ENCODE data around the gene NCOA1. TPM values are rescaled to one million over a fixed set of nuclear protein-coding genes. Genes with fewer than 3 reads are reported as not detected.
"Not testable (repeated sequence)": the region's sequence is repeated elsewhere in the genome, so short reads cannot be mapped to it uniquely, and the experiment has no call there.

The NCOA1 gene
- total RNA-seq, 1 experiment from 2014 or later, result 27.5 TPM

DNA sequence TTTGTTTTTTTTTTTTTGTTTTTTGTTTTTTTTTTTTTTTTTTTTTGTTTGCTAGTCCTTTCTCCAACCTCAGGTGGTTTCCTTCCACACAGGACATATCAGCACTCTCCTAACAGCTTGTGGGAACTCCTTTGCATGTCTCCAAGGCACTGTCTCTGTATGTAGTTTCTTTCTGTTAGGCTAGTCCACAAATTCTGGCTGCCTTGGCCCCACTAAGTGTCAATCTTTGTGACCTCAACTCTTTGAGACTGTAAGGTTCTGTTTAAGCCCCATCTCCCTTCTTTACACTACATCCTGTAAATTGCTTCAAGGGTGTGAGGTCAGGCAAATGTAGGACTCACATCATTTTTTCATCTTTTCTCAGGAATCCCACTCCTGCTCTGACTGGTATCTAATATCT lies 85.1 kb downstream of the NCOA1 start:
- DNase-seq (ENCODE audit: low read depth), result no peak

- DNase-seq (ENCODE audit: low read depth), result no peak
Observed at GRCh38 chr2:24576617-24577016, 85.6 kb downstream of the NCOA1 start.

DNA sequence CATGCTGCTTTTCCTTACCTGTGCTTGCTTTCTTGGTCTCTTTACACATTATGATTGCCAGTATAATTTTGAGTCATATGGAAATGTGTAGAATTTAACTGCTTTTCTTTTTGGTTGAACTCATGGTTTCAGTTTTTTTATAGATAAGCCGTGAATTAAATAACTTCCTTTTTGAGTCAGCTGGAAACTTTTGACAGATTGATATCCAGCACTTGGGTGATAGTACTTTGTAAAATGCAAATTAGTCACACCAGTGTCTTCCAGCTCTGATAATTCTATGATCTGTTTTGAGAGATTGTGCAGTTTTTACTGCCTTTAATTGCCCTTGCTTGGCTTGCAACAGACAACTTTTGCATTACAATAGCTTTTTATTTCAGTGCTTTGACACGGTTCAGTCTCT lies 86.4 kb downstream of the NCOA1 start:
- DNase-seq (ENCODE audit: low read depth), result no peak

DNA sequence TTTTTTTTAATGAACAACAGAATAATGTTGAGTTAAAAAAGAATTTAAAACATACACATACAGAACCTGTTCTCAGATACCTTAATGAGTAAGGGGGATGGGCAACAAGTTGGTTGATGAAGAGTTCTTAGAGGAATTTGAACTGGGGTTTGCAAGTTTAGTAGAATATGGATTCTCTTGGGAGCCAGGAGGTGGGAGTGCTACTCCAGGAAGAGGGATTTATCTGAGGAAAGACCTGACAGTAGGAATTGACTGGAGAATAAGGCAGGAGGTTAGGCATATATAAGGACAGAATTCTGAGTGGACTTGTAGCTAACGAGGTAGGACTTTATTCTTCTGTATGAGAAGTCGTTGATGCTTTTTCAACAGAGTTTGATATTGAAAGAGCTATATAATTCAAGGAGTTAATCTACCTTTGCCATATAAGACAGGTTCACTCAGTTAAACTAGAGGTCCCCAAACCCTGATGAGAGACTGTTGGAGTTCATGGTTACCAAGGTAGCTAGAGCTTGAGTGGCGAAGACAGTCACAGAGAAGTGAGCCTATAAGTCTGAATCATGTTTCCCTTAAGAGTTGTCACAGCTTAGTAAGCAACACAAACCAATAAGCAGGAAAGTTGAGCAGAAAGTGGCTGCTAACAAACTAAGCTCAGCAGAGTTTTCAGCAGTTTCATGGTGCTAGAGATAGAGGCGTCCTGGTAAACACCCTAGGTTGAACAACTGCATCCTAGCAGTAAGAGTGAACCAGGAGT lies 88.2 kb downstream of the NCOA1 start:
- peak; percentile 35 for DNase-seq (ENCODE audit: low read depth)

DNA sequence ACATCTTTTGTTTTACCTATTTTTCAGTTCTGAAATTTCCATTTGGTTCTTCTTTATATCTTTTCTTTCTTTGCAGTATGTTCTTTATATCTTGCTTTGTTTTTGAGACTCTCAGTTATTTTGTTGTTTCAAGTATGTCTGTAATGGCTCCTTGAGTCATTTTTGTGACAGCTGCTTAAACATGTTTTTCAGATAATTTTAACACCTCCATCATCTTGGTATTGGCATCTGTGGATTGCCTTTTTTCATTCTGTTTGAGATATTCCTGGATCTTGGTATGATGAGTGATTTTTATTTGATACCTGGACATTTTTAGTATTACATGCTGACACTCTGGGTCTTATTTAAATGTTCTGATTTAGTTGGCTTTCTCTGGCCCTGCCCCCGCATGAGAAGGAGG lies 89.5 kb downstream of the NCOA1 start:
- peak; percentile 55 for DNase-seq (ENCODE audit: low read depth)

GRCh38 chr2:24581971-24582370 lies 90.9 kb downstream of the NCOA1 start:
- DNase-seq (ENCODE audit: low read depth), result not testable (repeated sequence)

- DNase-seq (ENCODE audit: low read depth), result no peak
Observed at GRCh38 chr2:24586955-24587354, 95.9 kb downstream of the NCOA1 start.

GRCh38 chr2:24588294-24588693 lies 97.2 kb downstream of the NCOA1 start:
- DNase-seq (ENCODE audit: low read depth), result no peak

- no peak for DNase-seq (ENCODE audit: low read depth)
Observed at GRCh38 chr2:24592441-24593100, 101.5 kb downstream of the NCOA1 start.

- DNase-seq (ENCODE audit: low read depth), result no peak
Observed at GRCh38 chr2:24594283-24594682, 103.2 kb downstream of the NCOA1 start.

DNA sequence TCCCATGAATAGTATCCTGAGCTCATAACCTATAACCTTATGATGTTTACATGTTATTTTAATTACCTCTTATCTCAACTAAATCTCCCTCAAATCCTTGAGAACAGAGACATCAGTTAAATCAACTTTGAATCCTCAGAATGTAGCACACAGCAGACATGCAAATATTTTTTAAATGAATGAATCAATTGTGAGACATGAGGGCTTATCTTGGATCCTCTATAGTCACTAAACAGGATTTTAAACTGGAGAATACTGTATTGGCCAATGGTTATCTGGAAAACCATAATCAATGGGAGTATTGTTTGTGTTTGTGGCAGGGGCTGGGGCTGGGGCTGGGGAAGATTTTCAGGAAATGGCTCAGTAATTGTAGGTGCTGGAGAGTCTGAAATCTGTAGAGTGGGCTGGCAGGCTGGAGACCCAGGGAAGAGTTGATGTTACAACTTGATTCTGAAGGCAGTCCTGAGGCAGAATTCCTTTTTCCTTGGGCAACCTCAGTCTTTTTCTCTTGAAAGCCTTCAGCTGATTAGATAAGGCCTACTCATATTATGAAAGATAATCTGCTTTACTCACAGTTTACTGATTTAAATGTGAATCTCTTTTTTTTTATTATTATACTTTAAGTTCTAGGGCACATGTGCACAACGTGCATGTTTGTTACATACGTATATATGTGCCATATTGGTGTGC lies 106.3 kb downstream of the NCOA1 start:
- no peak for DNase-seq (ENCODE audit: low read depth)

DNA sequence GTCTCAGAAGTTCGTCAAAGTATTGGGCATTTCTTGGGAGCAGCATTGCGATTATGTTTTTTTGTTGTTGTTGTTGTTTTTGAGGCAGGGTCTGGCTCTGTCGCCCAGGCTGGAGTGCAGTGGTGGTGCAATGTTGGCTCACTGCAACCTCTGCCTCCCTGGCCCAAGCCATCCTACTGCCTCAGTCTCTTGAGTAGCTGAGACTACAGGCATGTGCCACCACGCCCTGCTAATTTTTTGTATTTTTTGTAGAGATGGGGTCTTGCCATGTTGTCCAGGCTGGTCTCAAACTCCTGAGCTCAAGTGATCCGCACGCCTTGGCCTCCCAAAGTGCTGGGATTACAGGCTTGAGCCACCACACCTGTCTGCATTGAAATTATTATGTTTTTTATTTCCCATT lies 109.1 kb downstream of the NCOA1 start:
- DNase-seq (ENCODE audit: low read depth), result not testable (repeated sequence)

GRCh38 chr2:24611631-24612030 lies 120.6 kb downstream of the NCOA1 start:
- DNase-seq (ENCODE audit: low read depth), result no peak

DNA sequence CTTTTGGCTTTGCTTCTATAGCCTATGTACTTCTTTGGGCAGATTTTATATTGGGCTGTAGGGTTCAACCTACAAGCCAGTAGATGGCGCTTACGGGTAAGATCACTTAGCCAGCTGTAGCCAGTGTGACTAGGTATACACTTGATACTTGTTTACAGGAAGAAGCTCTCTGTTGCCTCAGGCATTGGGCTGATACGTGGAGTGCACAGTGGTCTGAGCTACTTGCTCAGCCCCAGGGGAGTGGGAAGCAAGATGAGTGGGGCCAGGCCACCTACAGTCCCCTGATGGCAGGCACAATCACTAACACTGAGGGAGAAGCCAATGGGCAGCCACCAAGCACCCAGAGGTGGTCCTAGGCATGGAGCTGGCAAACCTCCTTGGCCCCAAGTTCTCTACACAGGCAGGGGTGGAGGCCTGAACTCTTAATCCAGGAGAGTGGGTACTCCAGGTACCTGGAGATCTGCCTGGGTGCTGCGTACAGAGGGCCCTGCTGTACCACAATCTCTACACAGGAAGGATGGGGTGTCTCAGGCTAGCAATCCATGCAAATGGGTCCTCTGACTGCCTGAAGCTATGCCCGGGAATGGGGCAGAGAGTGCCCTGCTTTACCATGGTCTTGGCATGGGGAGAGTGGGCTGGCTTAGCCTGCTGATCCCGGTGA lies 122.2 kb downstream of the NCOA1 start:
- peak; percentile 64 for DNase-seq (ENCODE audit: low read depth)

GRCh38 chr2:24616616-24617015 lies 125.6 kb downstream of the NCOA1 start:
- peak; percentile 83 for DNase-seq (ENCODE audit: low read depth)

DNA sequence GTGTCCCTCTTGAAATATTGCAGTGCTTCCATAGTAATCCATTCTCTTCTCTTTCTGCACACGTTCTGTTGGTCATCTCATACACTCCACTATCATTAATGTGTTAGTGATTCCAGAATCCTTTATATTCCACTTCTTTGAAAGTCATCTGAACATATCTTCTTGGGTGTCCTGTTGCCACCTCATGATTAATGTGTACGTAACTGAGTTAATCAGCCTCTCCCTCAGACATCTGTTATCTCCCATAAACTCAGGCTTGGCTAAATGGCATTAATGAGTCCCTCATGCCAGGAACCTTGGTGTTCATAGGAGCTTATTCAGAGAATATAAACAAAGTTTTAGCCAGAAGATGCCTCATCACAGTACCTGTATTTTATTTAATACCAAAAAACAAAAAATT lies 126.4 kb downstream of the NCOA1 start:
- peak; percentile 70 for DNase-seq (ENCODE audit: low read depth)

- no peak for DNase-seq (ENCODE audit: low read depth)
Observed at GRCh38 chr2:24618144-24618543, 127.1 kb downstream of the NCOA1 start.

- no peak for DNase-seq (ENCODE audit: low read depth)
Observed at GRCh38 chr2:24618680-24619079, 127.6 kb downstream of the NCOA1 start.

DNA sequence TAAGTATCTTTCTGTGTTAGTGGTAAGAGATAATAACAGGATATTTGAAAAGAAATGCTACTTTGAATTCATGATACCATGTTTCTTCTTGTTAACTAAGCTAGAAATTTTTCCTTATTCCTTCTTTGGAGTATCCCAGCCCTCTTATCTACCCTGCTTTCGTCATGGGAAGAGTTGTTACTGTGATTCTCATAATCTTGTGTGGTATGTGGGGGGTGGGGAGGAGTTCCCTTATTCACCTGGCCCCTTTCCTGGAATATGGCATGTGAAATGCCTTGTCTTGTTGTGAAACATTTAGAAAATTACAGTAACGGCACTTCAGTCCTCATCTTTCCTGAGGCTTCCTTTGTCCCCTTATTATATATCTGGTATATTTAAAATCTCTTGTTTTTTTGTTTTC lies 129.9 kb downstream of the NCOA1 start:
- DNase-seq (ENCODE audit: low read depth), result no peak

- DNase-seq (ENCODE audit: low read depth), result no peak
Observed at GRCh38 chr2:24621779-24622538, 130.9 kb downstream of the NCOA1 start.

DNA sequence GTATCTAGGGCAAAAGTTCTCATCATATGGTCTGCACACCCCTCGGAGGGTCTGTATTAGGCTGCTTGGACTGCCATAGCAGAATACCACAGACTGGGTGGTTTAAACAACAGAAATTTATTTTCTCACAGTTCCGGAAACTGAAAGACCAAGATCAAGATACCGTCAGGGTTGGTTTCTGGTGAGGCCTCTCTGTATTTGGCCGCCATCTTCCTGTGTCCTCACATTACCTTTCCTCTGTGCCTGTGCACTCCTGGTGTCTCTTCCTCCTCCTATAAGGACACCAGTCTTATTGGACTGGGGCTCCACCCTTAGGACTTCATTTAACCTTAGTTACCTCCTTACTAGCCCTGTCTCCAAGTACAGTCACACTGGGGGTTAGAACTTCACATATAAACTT lies 132.5 kb downstream of the NCOA1 start:
- no peak for DNase-seq (ENCODE audit: low read depth)

All from LHCN-M2 (cell line).